GM18499 (cell line): Measurements from ENCODE around the gene ARFGEF3.
"Not testable (repeated sequence)": the region's sequence is repeated elsewhere in the genome, so short reads cannot be mapped to it uniquely, and the experiment has no call there.

ENCODE experiments used
- ATAC-seq: cut with Tn5 transposase; IDR thresholded peaks from one replicate; pipeline ENCODE4 v1.9.1; 2021; ENCODE audit warnings: moderate number of reproducible peaks; ENCODE audit not compliant: insufficient read depth, unreplicated experiment

ARFGEF3 gene

GRCh38 chr6:138334000-138334399, 172.3 kb downstream of the ARFGEF3 start:
- no peak for ATAC-seq

- no peak for ATAC-seq
These were observed 173.2 kb downstream of the ARFGEF3 start for GRCh38 chr6:138334963-138335362.

DNA sequence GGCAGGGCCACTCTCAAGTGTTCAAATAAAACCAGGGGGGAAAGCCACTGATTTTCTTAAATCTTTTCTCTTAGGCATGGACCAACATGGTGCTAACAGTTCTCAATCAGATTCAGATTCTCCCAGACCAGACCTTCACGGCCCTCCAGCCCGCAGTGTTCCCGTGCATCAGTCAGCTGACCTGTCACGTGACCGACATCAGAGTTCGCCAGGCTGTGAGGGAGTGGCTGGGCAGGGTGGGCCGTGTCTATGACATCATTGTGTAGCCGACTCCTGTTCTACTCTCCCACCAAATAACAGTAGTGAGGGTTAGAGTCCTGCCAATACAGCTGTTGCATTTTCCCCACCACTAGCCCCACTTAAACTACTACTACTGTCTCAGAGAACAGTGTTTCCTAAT, 174.5 kb downstream of the ARFGEF3 start:
- no peak for ATAC-seq

DNA sequence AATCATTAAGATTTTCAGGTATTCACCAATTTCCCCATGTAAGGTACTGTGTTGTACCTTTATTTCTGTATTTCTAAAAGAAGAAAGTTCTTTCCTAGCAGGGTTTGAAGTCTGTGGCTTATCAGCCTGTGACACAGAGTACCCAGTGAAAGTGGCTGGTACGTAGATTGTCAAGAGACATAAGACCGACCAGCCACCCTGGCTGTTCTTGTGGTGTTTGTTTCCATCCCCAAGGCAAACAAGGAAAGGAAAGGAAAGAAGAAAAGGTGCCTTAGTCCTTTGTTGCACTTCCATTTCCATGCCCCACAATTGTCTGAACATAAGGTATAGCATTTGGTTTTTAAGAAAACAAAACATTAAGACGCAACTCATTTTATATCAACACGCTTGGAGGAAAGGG, 175.3 kb downstream of the ARFGEF3 start:
- no peak for ATAC-seq

DNA sequence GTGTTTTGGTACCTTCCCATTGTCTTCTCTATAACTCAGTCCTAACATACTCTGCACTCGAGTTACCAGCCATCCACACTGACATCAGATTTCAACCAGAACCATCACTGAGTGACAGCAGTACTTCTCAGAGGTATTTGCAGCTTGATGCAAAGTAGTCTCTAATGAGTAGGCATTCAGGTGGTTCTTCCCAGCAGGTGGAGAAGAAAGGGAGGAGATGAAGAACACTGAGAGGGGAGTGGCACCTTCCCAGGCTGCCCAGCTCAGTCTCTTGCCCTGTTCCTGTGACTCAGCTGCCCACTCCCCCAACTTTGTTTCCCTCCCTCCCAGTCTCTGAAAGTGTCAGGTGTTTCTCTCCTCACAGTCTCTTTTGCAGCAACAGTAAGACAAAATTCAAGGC, 177.3 kb downstream of the ARFGEF3 start:
- no peak for ATAC-seq

GRCh38 chr6:138341176-138341575, 179.4 kb downstream of the ARFGEF3 start:
- ATAC-seq = no peak

DNA sequence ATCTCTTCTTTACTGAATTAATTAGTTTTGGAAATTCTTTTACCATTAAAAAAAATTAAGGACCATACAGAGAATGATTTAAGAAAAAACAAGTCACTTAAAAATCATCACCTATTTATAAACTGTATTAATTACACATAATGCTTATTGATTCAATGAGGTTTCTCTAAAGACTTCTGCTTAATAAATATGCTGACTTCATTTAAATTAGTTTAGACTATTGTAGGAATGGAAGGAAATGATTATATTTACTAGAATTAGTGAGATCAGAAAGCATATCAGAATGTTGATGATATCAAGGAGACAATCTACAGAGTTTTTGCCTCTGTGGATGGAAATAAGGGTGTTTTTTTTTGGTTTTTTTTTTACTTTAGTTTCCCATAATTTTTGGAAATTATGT, 181.4 kb downstream of the ARFGEF3 start:
- ATAC-seq = no peak

DNA sequence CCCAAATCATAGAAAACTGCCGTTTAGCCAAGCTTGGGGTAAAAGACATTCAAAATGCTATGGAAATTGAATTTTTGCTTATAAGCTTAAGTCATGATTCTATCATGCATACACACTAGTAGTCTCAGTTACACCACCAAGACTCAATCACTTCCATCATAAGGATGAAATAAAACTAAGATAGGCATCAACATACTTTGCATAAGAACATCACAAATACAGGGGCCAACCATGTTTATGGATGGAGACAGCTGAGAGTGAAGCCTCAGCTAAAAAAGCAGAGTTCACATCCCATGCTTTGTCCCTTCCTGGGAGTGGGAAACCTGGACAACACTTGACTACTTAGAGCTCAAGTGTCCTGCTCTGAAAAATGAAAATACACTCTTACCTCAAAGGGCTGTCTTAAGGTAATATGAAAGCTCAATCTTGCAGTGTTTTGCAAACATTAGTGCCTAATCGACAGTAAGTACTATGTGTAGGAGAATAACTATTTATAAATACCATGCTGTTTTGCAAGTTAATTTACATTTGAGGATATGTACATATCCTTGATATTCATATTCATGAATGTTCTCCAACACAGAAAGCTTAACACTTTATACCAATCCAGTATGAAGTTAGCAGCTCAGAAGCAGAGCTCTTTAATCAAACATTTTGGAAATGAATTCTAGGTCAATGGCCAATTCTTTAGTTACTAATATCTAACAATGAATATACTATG, 184.0 kb downstream of the ARFGEF3 start:
- ATAC-seq = no peak

GRCh38 chr6:138346302-138347195, 184.8 kb downstream of the ARFGEF3 start:
- ATAC-seq = no peak

GRCh38 chr6:138347864-138348263, 186.1 kb downstream of the ARFGEF3 start:
- ATAC-seq = no peak

- no peak for ATAC-seq
These were observed 188.2 kb downstream of the ARFGEF3 start for GRCh38 chr6:138349891-138350290.

- ATAC-seq = no peak
These were observed 196.2 kb downstream of the ARFGEF3 start for GRCh38 chr6:138357928-138358327.

DNA sequence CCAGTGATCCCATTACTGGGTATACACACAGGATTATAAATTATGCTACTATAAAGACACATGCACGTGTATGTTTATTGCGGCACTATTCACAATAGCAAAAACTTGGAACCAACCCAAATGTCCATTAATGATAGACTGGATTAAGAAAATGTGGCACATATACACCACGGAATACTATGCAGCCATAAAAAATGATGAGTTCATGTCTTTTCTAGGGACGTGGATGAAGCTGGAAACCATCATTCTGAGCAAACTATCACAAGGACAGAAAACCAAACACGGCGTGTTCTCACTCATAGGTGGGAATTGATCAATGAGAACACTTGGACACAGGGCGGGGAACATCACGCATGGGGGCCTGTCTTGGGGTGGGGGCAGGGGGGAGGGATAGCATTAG, 206.9 kb downstream of the ARFGEF3 start:
- not testable (repeated sequence) for ATAC-seq

DNA sequence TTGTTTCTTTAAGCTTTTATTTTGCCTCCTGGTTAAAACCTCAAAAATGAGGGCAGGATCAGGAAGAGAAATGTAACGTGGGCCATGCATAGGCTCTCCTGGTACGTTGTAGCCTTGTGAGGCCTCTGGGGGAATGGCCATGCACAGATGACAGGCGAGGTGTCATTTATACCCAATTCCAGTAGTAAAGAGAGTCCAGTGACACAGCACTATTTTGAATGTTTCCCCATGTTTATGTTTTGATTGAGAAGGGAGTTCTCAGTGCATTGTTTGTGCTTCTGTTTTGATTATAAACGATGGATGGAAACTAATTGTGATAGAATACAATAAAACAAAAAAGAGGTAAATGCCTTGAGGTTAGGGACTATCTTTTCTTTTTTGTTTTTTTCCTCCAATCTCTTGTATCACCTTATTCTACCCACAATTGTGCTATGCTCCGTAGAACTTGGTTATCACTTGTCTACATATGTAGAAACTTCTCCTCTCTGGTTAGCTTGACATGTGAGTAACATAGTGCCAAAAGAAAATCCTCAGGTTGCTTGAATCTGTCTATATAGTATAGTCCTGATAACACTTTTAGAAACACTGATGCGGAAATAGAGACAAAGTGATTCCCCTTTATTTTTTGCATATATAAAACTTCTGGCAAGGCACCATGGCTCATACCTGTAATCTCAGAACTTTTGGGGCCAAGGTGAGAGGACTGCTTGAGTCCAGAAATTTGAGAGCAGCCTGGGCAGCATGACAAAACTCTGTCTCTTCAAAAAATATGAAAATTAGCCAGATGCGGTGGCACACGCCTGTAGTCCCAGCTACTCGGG, 209.1 kb downstream of the ARFGEF3 start:
- ATAC-seq = no peak

- ATAC-seq = no peak
These were observed 209.6 kb downstream of the ARFGEF3 start for GRCh38 chr6:138371452-138371711.

DNA sequence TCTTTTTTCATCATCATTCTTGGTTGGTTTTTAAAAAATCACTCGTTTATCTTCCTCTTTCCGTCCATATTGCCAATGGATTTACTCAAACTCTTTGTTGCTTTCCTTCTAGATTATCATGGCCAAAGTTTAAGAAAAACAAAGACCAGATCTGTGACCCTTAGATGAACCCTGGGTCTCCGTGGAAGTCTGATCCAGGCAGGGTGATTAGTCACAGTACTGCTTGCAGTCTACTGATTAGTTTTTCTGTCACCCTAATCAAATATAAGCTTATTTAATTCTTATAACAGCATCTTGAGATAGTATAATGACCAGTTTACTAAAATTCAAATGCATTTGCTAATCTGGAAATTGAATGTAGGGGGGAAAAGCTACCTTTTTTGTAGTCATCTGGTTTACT, 210.0 kb downstream of the ARFGEF3 start:
- ATAC-seq = no peak

DNA sequence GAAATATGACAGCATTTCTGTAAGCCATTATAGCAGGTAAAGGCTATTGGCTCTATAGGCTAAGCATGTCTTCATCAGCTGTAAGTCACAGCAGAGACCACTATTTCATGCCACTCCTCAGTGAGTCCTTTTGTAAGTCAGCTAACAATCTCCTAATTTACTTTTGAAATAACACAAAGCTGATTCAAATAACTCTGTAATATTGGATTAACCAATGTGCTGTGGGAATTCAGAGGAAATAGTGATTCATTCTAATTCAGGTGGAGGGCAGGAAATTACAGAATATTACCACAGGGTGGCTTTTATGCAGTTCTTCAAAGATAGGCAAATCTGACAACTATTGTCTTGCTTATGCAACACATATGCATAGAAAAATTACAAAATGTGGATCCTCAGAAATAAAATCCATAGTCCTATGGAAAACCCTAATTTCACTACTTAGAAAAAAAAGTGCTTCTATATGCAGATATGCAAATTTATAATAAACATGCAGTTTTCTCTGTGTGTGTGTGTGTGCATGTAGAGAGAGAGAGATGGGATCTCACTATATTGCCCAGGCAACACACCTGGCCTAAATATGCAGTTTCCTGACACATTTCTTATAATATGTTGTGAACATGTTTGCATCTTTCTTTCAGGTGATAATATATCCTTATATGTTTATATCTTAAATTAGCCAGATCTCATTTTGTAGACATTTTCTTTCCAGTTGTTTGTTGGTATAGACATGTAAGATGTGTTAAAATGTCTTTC, 211.1 kb downstream of the ARFGEF3 start:
- no peak for ATAC-seq

DNA sequence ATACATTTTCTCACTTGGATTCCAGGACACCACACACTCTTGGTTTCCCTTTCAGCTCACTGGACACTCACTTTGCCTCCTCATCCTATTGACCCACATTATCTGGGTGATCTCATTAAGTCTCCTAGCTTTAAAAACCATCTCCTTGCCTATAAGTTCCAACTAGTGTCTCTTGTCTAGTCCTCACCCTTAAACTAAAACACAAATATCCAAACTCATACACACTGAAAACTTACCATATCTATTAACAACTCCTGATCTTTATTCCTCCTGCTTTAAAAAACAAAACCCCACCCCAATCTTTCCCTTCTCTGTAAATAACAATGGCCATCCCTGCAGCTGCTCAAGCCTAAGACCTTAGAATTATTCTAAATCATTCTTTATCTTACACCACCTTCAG, 212.5 kb downstream of the ARFGEF3 start:
- no peak for ATAC-seq

- no peak for ATAC-seq
These were observed 213.1 kb downstream of the ARFGEF3 start for GRCh38 chr6:138374815-138375214.

- ATAC-seq = no peak
These were observed 215.3 kb downstream of the ARFGEF3 start for GRCh38 chr6:138377042-138377441.
